Smooth muscle cell (in vitro differentiated cells): ENCODE results near the gene SDC3. TPM values are rescaled to one million over a fixed set of nuclear protein-coding genes. Genes with fewer than 3 reads are reported as not detected.

Experiments
- DNase-seq: peaks from one replicate; lab custom pipeline; 2025; ENCODE audit not compliant: unreplicated experiment; lab: John Stamatoyannopoulos, UW
- H2AFZ ChIP-seq: fragments of 200-600 bp; sonication (generic); 2 replicates; pipeline ENCODE4 v1.6.0; 2016; ENCODE audit warnings: antibody characterized with exemption, low read depth, mild to moderate bottlenecking
- H3F3A ChIP-seq: fragments of 200-600 bp; sonication (generic); 2 replicates; pipeline ENCODE4 v1.6.0; 2017; ENCODE audit warnings: antibody characterized with exemption, low read depth
- H3K27ac ChIP-seq: fragments of 200-600 bp; sonication (generic); 2 replicates; pipeline ENCODE4 v1.5.1; 2016; ENCODE audit warnings: low read depth, mild to moderate bottlenecking
- H3K27me3 ChIP-seq: fragments of 200-600 bp; sonication (generic); 2 replicates; pipeline ENCODE4 v1.6.1; 2016; ENCODE audit warnings: low read depth, mild to moderate bottlenecking
- H3K36me3 ChIP-seq: fragments of 200-600 bp; sonication (generic); 2 replicates; pipeline ENCODE4 v1.5.1; 2016; ENCODE audit warnings: low read depth
- H3K4me1 ChIP-seq: fragments of 200-600 bp; sonication (generic); 2 replicates; pipeline ENCODE4 v1.5.1; 2016; ENCODE audit warnings: low read depth
- H3K4me2 ChIP-seq: fragments of 200-600 bp; sonication (generic); 2 replicates; pipeline ENCODE4 v1.6.0; 2016; ENCODE audit warnings: mild to moderate bottlenecking
- H3K4me3 ChIP-seq: fragments of 200-600 bp; sonication (generic); 2 replicates; pipeline ENCODE4 v1.5.1; 2016; ENCODE audit warnings: mild to moderate bottlenecking
- H3K79me2 ChIP-seq: fragments of 200-600 bp; sonication (generic); 2 replicates; pipeline ENCODE4 v1.6.0; 2016; ENCODE audit warnings: low read depth, mild to moderate bottlenecking
- H3K9ac ChIP-seq: fragments of 200-600 bp; sonication (generic); 2 replicates; pipeline ENCODE4 v1.6.0; 2016; ENCODE audit warnings: low read depth
- H3K9me3 ChIP-seq: fragments of 200-600 bp; sonication (generic); replicated peaks from 2 replicates; pipeline ENCODE4 v1.5.1; 2016; ENCODE audit warnings: low read depth
- H4K20me1 ChIP-seq: fragments of 200-600 bp; sonication (generic); 2 replicates; pipeline ENCODE4 v1.6.0; 2016; ENCODE audit warnings: low read depth
- WGBS: methylation state at CpG from one replicate; pipeline ENCODE4 v1.1.7; 2016; ENCODE audit warnings: low lambda C conversion rate; 5-methylcytosine and 5-hydroxymethylcytosine counted together
- polyA plus RNA-seq: library from polyadenylated mRNA; unstranded; fragments of >200 nt; fragmentation: Nextera tagmentation; extraction: Ambion mirVana; gene quantifications from 2 replicates; pipeline ENCODE4 v1.2.1, GENCODE V29; 2016
- total RNA-seq: library from RNA; depleted of rRNA; stranded (reverse); fragments of >200 nt; gene quantifications from 2 replicates; pipeline ENCODE4 v1.2.3, GENCODE V29; 2014
- TF ChIP-seq, protein P1 (sequence below): fragments of 200-600 bp; sonication (generic); IDR thresholded peaks from 2 replicates; pipeline ENCODE4 v1.5.1; 2017; ENCODE audit warnings: borderline replicate concordance, mild to moderate bottlenecking, antibody characterized with exemption; ENCODE audit not compliant: insufficient read depth, poor library complexity, severe bottlenecking

The SDC3 gene
- total and polyA plus RNA-seq, 2 experiments from 2014 or later = 46.3 to 112 TPM

DNA sequence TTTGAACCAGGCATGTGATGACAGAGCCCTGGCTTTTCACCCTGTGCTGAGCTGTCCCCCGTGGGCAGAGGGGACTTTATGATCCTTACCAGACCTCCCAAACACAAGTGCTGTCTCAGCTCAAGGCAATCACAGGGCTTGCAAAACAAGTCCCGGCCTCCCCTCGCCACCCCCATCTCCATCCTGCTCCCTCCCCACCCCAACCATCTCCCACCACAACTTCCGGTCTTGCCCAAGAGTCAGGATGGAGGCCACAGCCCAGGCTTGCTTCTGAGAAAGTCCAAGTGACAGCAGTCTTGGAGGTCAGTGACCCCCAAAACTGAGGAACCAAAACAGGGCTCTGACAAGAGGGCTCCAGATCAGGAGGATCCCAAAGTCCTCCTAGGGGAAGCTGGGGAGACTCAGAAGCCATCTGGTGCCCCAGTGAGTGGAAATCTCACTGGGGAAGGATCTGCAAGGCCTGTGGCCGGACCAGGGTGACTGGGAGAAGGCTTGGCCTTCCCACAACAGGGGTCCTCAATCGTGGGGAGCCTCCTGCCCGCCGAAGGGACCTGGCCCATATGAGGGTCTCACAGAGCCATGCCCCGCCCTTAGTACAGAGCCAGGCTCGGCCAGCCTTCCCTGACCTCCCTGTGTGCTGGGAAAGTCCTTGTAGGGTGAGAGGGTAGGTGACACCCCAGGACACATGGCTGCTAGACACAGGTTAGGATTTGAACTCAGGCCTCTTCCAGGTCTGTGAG, 4.5 kb upstream of the SDC3 start:
- Histone ChIP-seq H3K27ac (no peak overlapping the region), H3K27me3 (no peaks in the 10 kb centered on the region), H3K4me2 (no peak overlapping the region), H3K36me3 (no peaks in the 10 kb centered on the region), H3K4me3 (no peak overlapping the region), H3K4me1 (peaks cover 10% of the 10 kb centered on the region), H2AFZ (no peak overlapping the region), H3K79me2 (no peaks in the 10 kb centered on the region), H3K9me3 (no peaks in the 10 kb centered on the region), H4K20me1 (no peaks in the 10 kb centered on the region), H3K9ac (no peak overlapping the region), H3F3A (peaks cover 12% of the 10 kb centered on the region)
- no peak for DNase-seq
- WGBS = 61% methylated on average over 10 of the region's 10 CpGs
- TF ChIP-seq, protein P1, sequence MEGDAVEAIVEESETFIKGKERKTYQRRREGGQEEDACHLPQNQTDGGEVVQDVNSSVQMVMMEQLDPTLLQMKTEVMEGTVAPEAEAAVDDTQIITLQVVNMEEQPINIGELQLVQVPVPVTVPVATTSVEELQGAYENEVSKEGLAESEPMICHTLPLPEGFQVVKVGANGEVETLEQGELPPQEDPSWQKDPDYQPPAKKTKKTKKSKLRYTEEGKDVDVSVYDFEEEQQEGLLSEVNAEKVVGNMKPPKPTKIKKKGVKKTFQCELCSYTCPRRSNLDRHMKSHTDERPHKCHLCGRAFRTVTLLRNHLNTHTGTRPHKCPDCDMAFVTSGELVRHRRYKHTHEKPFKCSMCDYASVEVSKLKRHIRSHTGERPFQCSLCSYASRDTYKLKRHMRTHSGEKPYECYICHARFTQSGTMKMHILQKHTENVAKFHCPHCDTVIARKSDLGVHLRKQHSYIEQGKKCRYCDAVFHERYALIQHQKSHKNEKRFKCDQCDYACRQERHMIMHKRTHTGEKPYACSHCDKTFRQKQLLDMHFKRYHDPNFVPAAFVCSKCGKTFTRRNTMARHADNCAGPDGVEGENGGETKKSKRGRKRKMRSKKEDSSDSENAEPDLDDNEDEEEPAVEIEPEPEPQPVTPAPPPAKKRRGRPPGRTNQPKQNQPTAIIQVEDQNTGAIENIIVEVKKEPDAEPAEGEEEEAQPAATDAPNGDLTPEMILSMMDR = no peak

DNA sequence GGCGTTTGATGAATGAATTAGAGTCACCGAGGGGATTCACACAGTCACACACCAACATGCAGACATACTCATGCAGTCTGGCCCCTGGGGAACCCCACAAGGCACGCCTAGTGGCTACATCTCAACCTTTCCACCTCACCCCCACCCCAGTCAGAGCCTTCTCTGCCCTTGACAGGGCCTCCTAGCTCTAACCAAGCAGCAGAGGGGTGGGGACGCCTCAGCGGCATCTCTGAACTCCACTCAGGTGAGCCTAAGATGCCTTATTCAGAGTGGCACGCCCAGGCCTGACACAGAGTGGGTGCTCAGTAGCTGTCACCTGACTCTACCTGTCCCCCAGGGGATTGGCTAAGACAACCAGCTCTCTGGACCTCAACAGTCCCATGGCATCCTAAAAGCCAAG, 3.7 kb upstream of the SDC3 start:
- H2AFZ ChIP-seq = no peak overlapping the region
- H4K20me1 ChIP-seq = peaks cover 5% of the 10 kb centered on the region
- no peaks in the 10 kb centered on the region for H3K9me3 ChIP-seq
- no peak for DNase-seq
- TF ChIP-seq, protein P1 = no peak
- 88% methylated on average over 6 of the region's 6 CpGs for WGBS
- H3K79me2 ChIP-seq = peaks cover 8% of the 10 kb centered on the region
- H3K27me3 ChIP-seq = no peaks in the 10 kb centered on the region
- peaks cover 14% of the 10 kb centered on the region for H3K4me1 ChIP-seq
- H3K27ac ChIP-seq = no peak overlapping the region
- H3K36me3 ChIP-seq = no peaks in the 10 kb centered on the region
- peaks cover 12% of the 10 kb centered on the region for H3F3A ChIP-seq
- no peak overlapping the region for H3K9ac ChIP-seq
- H3K4me2 ChIP-seq = no peak overlapping the region
- H3K4me3 ChIP-seq = no peak overlapping the region

DNA sequence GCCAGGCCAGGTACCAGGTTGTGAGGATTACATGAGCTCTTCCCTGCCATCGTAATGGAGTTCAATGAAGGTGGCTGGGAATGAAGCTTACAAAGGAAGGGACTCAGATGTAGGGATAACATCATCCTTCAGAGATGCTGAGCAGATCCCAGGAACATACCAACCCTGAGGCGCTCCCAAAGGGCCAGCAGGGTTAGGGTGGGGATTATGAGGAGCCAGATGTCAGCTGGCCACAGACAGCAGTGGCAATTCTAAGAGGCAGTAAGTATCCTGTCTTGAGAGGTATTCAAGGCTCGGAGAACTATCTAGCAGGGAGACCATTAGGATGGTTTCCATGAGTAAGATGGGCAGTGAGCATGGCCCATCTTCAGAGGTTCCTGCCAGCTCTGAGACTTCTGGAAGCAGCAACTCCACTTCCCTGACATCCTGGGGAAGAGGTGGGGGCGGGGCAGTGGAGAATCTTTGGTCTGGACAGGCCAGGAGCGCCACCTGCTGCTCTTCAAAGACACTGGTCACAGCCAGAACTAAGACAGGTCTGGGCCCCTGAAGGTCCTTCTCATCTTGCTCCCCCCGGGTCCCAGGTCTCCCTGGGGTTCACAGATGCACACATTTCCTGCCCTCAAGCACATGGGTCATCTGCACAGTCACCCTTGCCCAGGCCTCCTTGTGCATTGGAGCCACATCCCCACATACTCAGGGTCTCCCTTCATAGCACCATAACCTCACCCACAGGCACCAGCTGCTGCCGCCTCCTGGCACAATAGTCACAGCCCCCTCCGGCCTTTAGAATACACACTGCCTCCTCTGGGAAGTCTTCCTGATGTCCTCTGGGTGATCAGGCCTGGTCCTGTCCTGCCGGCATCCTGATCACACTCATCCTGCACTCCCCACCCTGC, 2.7 kb upstream of the SDC3 start:
- peaks cover 14% of the 10 kb centered on the region for H4K20me1 ChIP-seq
- no peak overlapping the region for H3K9ac ChIP-seq
- H3K27me3 ChIP-seq = no peaks in the 10 kb centered on the region
- H3K79me2 ChIP-seq = peaks cover 15% of the 10 kb centered on the region
- H3K4me1 ChIP-seq = peaks cover 21% of the 10 kb centered on the region
- 45% methylated on average over 9 of the region's 9 CpGs for WGBS
- no peak overlapping the region for H2AFZ ChIP-seq
- TF ChIP-seq, protein P1 = peak; percentile 87
- H3F3A ChIP-seq = peaks cover 12% of the 10 kb centered on the region
- no peak overlapping the region for H3K27ac ChIP-seq
- H3K4me2 ChIP-seq = no peak overlapping the region
- no peaks in the 10 kb centered on the region for H3K36me3 ChIP-seq
- H3K9me3 ChIP-seq = no peaks in the 10 kb centered on the region
- peak; percentile 64 for DNase-seq
- no peak overlapping the region for H3K4me3 ChIP-seq
